Endothelial cell of umbilical vein (primary cell): ENCODE measurements around the gene ATG10. TPM values are rescaled to one million over a fixed set of nuclear protein-coding genes. Genes with fewer than 3 reads are reported as not detected.

ENCODE experiments used
- BruUV-seq: library from RNA; stranded (reverse); fragments of 400-500 nt; replicated peaks from 2 replicates; lab custom pipeline; 2021; lab: Mats Ljungman, UMichigan
- CTCF ChIA-PET: fragments of 300-600, 350-600 bp; sonication (Branson Sonifier 250); formaldehyde crosslinking; loops from one replicate; lab custom pipeline; 2021; ENCODE audit warnings: antibody characterized with exemption, inconsistent platforms; lab: Charles Lee
- POLR2A ChIA-PET: fragments of 300-600, 350-600 bp; sonication (Branson Sonifier 250); formaldehyde crosslinking; loops from one replicate; lab custom pipeline; 2021; ENCODE audit warnings: antibody characterized with exemption, inconsistent platforms; lab: Charles Lee
- DNase-seq: peaks from one replicate; pipeline ENCODE4 v3.0.0-alpha.2; 2011; ENCODE audit warnings: low read depth, low spot score
- FAIRE-seq: peaks from 2 replicates; lab custom pipeline; 2011; peaks lifted over from hg19 to GRCh38; lab: Jason Lieb, UNC
- H2AFZ ChIP-seq: 2 replicates; pipeline ENCODE4 v1.6.0; 2012; ENCODE audit warnings: low read depth, low read length, control low read depth, inconsistent platforms
- H3K27ac ChIP-seq: 2 replicates; pipeline ENCODE4 v1.5.1; 2011; ENCODE audit warnings: low read depth, mild to moderate bottlenecking, control low read depth, low read length, moderate library complexity; ENCODE audit not compliant: insufficient read depth
- H3K27me3 ChIP-seq, 2 experiments: 2 replicates each; pipeline versions ENCODE4 v1.6.0 to v1.6.1; 2011; ENCODE audit warnings: low read length in 2 of 2, mixed read lengths in 1 of 2; ENCODE audit not compliant: control insufficient read depth in 2 of 2, insufficient read depth in 2 of 2
- H3K36me3 ChIP-seq, 2 experiments: 2 replicates in 1 of 2; 3 replicates in 1 of 2; pipeline ENCODE4 v1.5.1; 2011; ENCODE audit warnings: low read length in 2 of 2, mild to moderate bottlenecking in 1 of 2, moderate library complexity in 1 of 2; ENCODE audit not compliant: control insufficient read depth in 2 of 2, insufficient read depth in 2 of 2; ENCODE audit errors: extremely low read depth in 1 of 2
- H3K4me1 ChIP-seq: 3 replicates; pipeline ENCODE4 v1.5.1; 2011; ENCODE audit warnings: mild to moderate bottlenecking, low read length; ENCODE audit not compliant: control insufficient read depth, insufficient read depth; ENCODE audit errors: extremely low read depth
- H3K4me2 ChIP-seq: 2 replicates; pipeline ENCODE4 v1.6.1; 2011; ENCODE audit warnings: low read length, control low read depth, mixed read lengths; ENCODE audit not compliant: insufficient read depth
- H3K4me3 ChIP-seq, 3 experiments: fragments of 200-600 bp in 1 of 3; sonication (generic), shearing (Covaris generic) in 1 of 3; replicated peaks in 1 of 3; 2 replicates each; pipeline ENCODE4 v1.5.1; 2011 to 2016; ENCODE audit warnings: control low read depth in 3 of 3, low read length in 3 of 3, mild to moderate bottlenecking in 2 of 3, inconsistent platforms in 1 of 3, low read depth in 1 of 3, moderate library complexity in 1 of 3; ENCODE audit not compliant: insufficient read depth in 1 of 3
- H3K79me2 ChIP-seq: 2 replicates; pipeline ENCODE4 v1.6.0; 2012; ENCODE audit warnings: low read length, inconsistent platforms; ENCODE audit not compliant: control insufficient read depth, insufficient read depth
- H3K9ac ChIP-seq: replicated peaks from 2 replicates; pipeline ENCODE3; 2011; ENCODE audit warnings: low read length, control low read depth; ENCODE audit not compliant: insufficient read depth; ENCODE audit errors: extremely low read depth
- H3K9me1 ChIP-seq: replicated peaks from 3 replicates; pipeline ENCODE4 v1.6.0; 2011; ENCODE audit warnings: mild to moderate bottlenecking, low read length; ENCODE audit not compliant: control insufficient read depth, insufficient read depth; ENCODE audit errors: extremely low read depth
- H3K9me3 ChIP-seq: replicated peaks from 2 replicates; pipeline ENCODE4 v1.5.1; 2012; ENCODE audit warnings: low read length, inconsistent platforms; ENCODE audit not compliant: control insufficient read depth, insufficient read depth
- H4K20me1 ChIP-seq: replicated peaks from 2 replicates; pipeline ENCODE3; 2011; ENCODE audit warnings: mild to moderate bottlenecking, low read length; ENCODE audit not compliant: control insufficient read depth, insufficient read depth; ENCODE audit errors: extremely low read depth
- CTCF ChIP-seq, 2 donors: IDR thresholded peaks; 1 replicate in 1 of 2; 2 replicates in 1 of 2; pipeline ENCODE4 v1.5.1; 2011; ENCODE audit warnings: low read length in 2 of 2, mild to moderate bottlenecking in 2 of 2, moderate library complexity in 2 of 2, control low read depth in 1 of 2, inconsistent platforms in 1 of 2, low read depth in 1 of 2; ENCODE audit not compliant: insufficient read depth in 1 of 2; ENCODE audit errors: extremely low read depth in 1 of 2
- EZH2 ChIP-seq: IDR thresholded peaks from 2 replicates; pipeline ENCODE4 v1.6.1; 2012; ENCODE audit warnings: borderline replicate concordance, low read depth, mild to moderate bottlenecking, moderate library complexity, low read length, inconsistent platforms; ENCODE audit not compliant: severe bottlenecking
- FOS ChIP-seq: IDR thresholded peaks from 2 replicates; pipeline ENCODE4 v1.6.1; 2011; ENCODE audit warnings: mild to moderate bottlenecking, low read length, moderate library complexity, borderline replicate concordance; ENCODE audit not compliant: insufficient read depth
- GATA2 ChIP-seq: IDR thresholded peaks from 2 replicates; pipeline ENCODE4 v1.7.0; 2011; ENCODE audit warnings: low read depth, mild to moderate bottlenecking, moderate library complexity, mixed read lengths, low read length; ENCODE audit not compliant: insufficient read length, insufficient read depth
- JUN ChIP-seq: IDR thresholded peaks from 2 replicates; pipeline ENCODE4 v1.6.1; 2011; ENCODE audit warnings: borderline replicate concordance, low read depth; ENCODE audit not compliant: insufficient read length, insufficient read depth
- MAX ChIP-seq: IDR thresholded peaks from 2 replicates; pipeline ENCODE4 v1.6.1; 2011; ENCODE audit not compliant: insufficient read depth, insufficient read length
- MYC ChIP-seq: IDR thresholded peaks from one replicate; pipeline ENCODE4 v1.6.1; 2011; ENCODE audit warnings: mild to moderate bottlenecking, low read depth, low read length
- POLR2A ChIP-seq: IDR thresholded peaks from 2 replicates; pipeline ENCODE4 v1.6.1; 2012; ENCODE audit warnings: low read depth, mild to moderate bottlenecking, control low read depth, low read length
- POLR2AphosphoS5 ChIP-seq: IDR thresholded peaks from 2 replicates; pipeline ENCODE4 v1.6.1; 2012; ENCODE audit warnings: low read depth, mild to moderate bottlenecking, control low read depth, low read length, moderate library complexity; ENCODE audit not compliant: insufficient read depth
- dilution Hi-C: fragments of 300-500 bp; cut with MboI; formaldehyde crosslinking; loops from one replicate; pipeline ENCODE4 v1.15.0; 2019; ENCODE audit warnings: low sequenced_read_pairs; ENCODE audit not compliant: extremely low pct_ligation_motif_present
- intact Hi-C: fragments of 100-400 bp; cut with micrococcal nuclease; formaldehyde crosslinking; loops from one replicate; pipeline ENCODE4 v1.10.0; 2022
- polyA plus RNA-seq, 4 experiments: library from polyadenylated mRNA; depleted of rRNA in 3 of 4; stranded (reverse) in 3 of 4; unstranded in 1 of 4; fragments of >200 nt; gene quantifications; 2 replicates each; pipeline versions ENCODE4 v1.2.1 to v1.2.3, GENCODE V29; 2011 to 2012; ENCODE audit warnings: missing spikeins in 1 of 4
- total RNA-seq: library from RNA; stranded (reverse); gene quantifications from 2 replicates; pipeline ENCODE4 v1.2.3, GENCODE V29; 2021

The ATG10 gene
- total and polyA plus RNA-seq, 2 donors (not counting 3 experiments of a cell fraction or from before 2014, with no cell fraction given): 1.6 to 3.9 TPM

GRCh38 chr5:81969912-81970311 lies 1.9 kb upstream of the ATG10 start:
- Histone ChIP-seq H3K4me3 (no peak overlapping the region), H3K9ac (no peak overlapping the region), H3K27me3 (no peaks in the 10 kb centered on the region), H3K9me3 (no peaks in the 10 kb centered on the region), H3K4me1 (no peaks in the 10 kb centered on the region), H3K4me2 (no peak overlapping the region), H2AFZ (no peak overlapping the region), H3K27ac (no peak overlapping the region), H3K79me2 (no peaks in the 10 kb centered on the region), H3K36me3 (no peaks in the 10 kb centered on the region), H3K9me1 (no peaks in the 10 kb centered on the region), H4K20me1 (no peaks in the 10 kb centered on the region)
- ChIA-PET POLR2A (no interaction called here), CTCF (no interaction called here)
- DNase-seq (no peak), FAIRE-seq (no peak)
- TF ChIP-seq JUN (no peak), POLR2A (no peak), MYC (no peak), FOS (no peak), CTCF (IDR thresholded peaks at IDR 0.05; ENCODE audit: extremely low read depth in 1 of 2, insufficient read depth in 1 of 2, low read depth in 1 of 2, low read length in 2 of 2) (no peak), MAX (no peak), EZH2 (no peak), GATA2 (no peak), POLR2AphosphoS5 (no peak)
- dilution Hi-C loops: no loop called here
- no TSS peak for BruUV-seq
- intact Hi-C loops: loop anchor here (2.0 kb wide), 3 partner anchors 119 to 545 kb away; no protein-coding TSS in a partner anchor
